K562 (cell line): ENCODE results near the gene RPAP2. TPM values are rescaled to one million over a fixed set of nuclear protein-coding genes. Genes with fewer than 3 reads are reported as not detected.

ENCODE experiments used
- ATAC-seq: fragments of 200-7000 bp; cut with Tn5 transposase; 3 replicates; pipeline ENCODE4 v1.9.1; 2020; ENCODE audit warnings: moderate library complexity
- BruUV-seq: library from RNA; stranded (reverse); fragments of 400-500 nt; replicated peaks from 2 replicates; lab custom pipeline; 2021; lab: Mats Ljungman, UMichigan
- CTCF ChIA-PET: fragments of 300-600 bp; formaldehyde crosslinking; extraction: SDS; loops from one replicate; lab custom pipeline; 2021; ENCODE audit warnings: low intra/inter-chr PET ratio; lab: Yijun Ruan, JAX
- POLR2A ChIA-PET: fragments of 300-600, 350-650 bp; sonication (Branson Sonifier 250); formaldehyde crosslinking; extraction: SDS; loops from one replicate; lab custom pipeline; 2021; ENCODE audit warnings: antibody characterized with exemption, inconsistent platforms; lab: Yijun Ruan, JAX
- DNase-seq, 4 experiments: peaks; one replicate each; pipeline versions ENCODE4 v3.0.0 to v3.0.0-alpha.2; 2011 to 2018; ENCODE audit warnings: low spot score in 3 of 4, mixed read lengths in 3 of 4; ENCODE audit errors: extremely low read depth in 1 of 4
- FAIRE-seq: peaks from 2 replicates; lab custom pipeline; 2011; peaks lifted over from hg19 to GRCh38; lab: Jason Lieb, UNC
- H2AFZ ChIP-seq: 2 replicates; pipeline ENCODE4 v1.6.0; 2011; ENCODE audit warnings: low read depth, low read length, control low read depth, inconsistent platforms
- H3K27ac ChIP-seq: fragments of 200-600 bp; 3 replicates; pipeline ENCODE4 v1.8.0; 2011; ENCODE audit warnings: low read depth, mild to moderate bottlenecking, control low read depth, inconsistent platforms, low read length, moderate library complexity, mixed read lengths; ENCODE audit errors: extremely low read depth
- H3K27me3 ChIP-seq, 2 experiments: fragments of 300-600 bp in 1 of 2; 2 replicates in 1 of 2; 3 replicates in 1 of 2; pipeline versions ENCODE4 v1.6.0 to v1.8.0; 2011; ENCODE audit warnings: inconsistent platforms in 2 of 2, low read length in 2 of 2, mild to moderate bottlenecking in 1 of 2, mixed read lengths in 1 of 2, moderate library complexity in 1 of 2; ENCODE audit not compliant: control insufficient read depth in 2 of 2, insufficient read depth in 2 of 2
- H3K36me3 ChIP-seq: fragments of 300-600 bp; 3 replicates; pipeline ENCODE4 v1.8.0; 2011; ENCODE audit warnings: mild to moderate bottlenecking, low read length, inconsistent platforms; ENCODE audit not compliant: control insufficient read depth, insufficient read depth
- H3K4me1 ChIP-seq, 2 experiments: fragments of 200-600 bp in 1 of 2; replicated peaks in 1 of 2; 2 replicates in 1 of 2; 3 replicates in 1 of 2; pipeline versions ENCODE4 v1.5.1 to v1.8.0; 2011; ENCODE audit warnings: inconsistent platforms in 2 of 2, low read length in 2 of 2, mild to moderate bottlenecking in 1 of 2, mixed read lengths in 1 of 2, moderate library complexity in 1 of 2; ENCODE audit not compliant: control insufficient read depth in 2 of 2, insufficient read depth in 2 of 2
- H3K4me2 ChIP-seq: 2 replicates; pipeline ENCODE4 v1.6.1; 2011; ENCODE audit warnings: low read length, control low read depth, inconsistent platforms, mixed read lengths; ENCODE audit not compliant: insufficient read depth
- H3K4me3 ChIP-seq: fragments of 200-600 bp; sonication (generic), shearing (Covaris generic); 2 replicates; pipeline ENCODE4 v1.5.1; 2016; ENCODE audit warnings: control low read depth, inconsistent platforms
- H3K79me2 ChIP-seq: fragments of 200-600 bp; 3 replicates; pipeline ENCODE4 v1.8.0; 2011; ENCODE audit warnings: low read length, inconsistent platforms; ENCODE audit not compliant: control insufficient read depth, insufficient read depth
- H3K9ac ChIP-seq, 2 experiments: 2 replicates each; pipeline versions ENCODE4 v1.6.0 to v1.6.1; 2011; ENCODE audit warnings: low read depth in 2 of 2, low read length in 2 of 2, control low read depth in 1 of 2, inconsistent platforms in 1 of 2, mild to moderate bottlenecking in 1 of 2, mixed read lengths in 1 of 2; ENCODE audit not compliant: insufficient read depth in 1 of 2
- H3K9me1 ChIP-seq: one replicate; pipeline ENCODE4 v1.6.0; 2011; ENCODE audit warnings: inconsistent platforms, mild to moderate bottlenecking, low read length, moderate library complexity; ENCODE audit not compliant: control insufficient read depth, insufficient read depth
- H3K9me3 ChIP-seq: replicated peaks from 2 replicates; pipeline ENCODE4 v1.5.1; 2011; ENCODE audit warnings: low read depth, low read length, inconsistent platforms; ENCODE audit not compliant: control insufficient read depth, insufficient read depth
- H4K20me1 ChIP-seq: replicated peaks from 2 replicates; pipeline ENCODE4 v1.6.1; 2011; ENCODE audit warnings: low read length, inconsistent platforms, mixed read lengths; ENCODE audit not compliant: control insufficient read depth, insufficient read depth
- CEBPG ChIP-seq, 3 experiments: fragments of 200-800 bp in 1 of 3; sonication (Bioruptor generic) in 1 of 3; sonication (generic) in 1 of 3; formaldehyde crosslinking in 1 of 3; IDR thresholded peaks in 2 of 3; conservative IDR thresholded peaks in 1 of 3; 2 replicates each; pipeline versions ENCODE4 v1.6.1 to v1.8.0; 2016 to 2022; ENCODE audit warnings: missing compliant biosample characterization in 2 of 3, missing genetic modification characterization in 2 of 3, mild to moderate bottlenecking in 1 of 3, missing genetic modification reagents in 1 of 3
- KDM4B ChIP-seq, 2 experiments: fragments of 450-650 bp in 1 of 2; sonication (generic) in 1 of 2; IDR thresholded peaks; 2 replicates each; pipeline ENCODE4 v1.6.1; 2016 to 2017; ENCODE audit warnings: borderline replicate concordance in 2 of 2, antibody characterized with exemption in 1 of 2, low read depth in 1 of 2, mild to moderate bottlenecking in 1 of 2
- MCM5 ChIP-seq: fragments of 450-650 bp; IDR thresholded peaks from 2 replicates; pipeline ENCODE4 v1.6.1; 2016; ENCODE audit warnings: low read depth
- PRPF4 ChIP-seq: fragments of 200-400 bp; formaldehyde crosslinking; IDR thresholded peaks from one replicate; pipeline ENCODE4 v1.6.1; 2017; ENCODE audit warnings: low read length, low read depth, mild to moderate bottlenecking; ENCODE audit not compliant: insufficient read depth, poor library complexity, severe bottlenecking
- RUNX1 ChIP-seq: sonication (generic); IDR thresholded peaks from 2 replicates; pipeline ENCODE4 v1.6.1; 2016; ENCODE audit warnings: antibody characterized with exemption, low read depth
- SIRT6 ChIP-seq: IDR thresholded peaks from one replicate; pipeline ENCODE4 v1.6.1; 2012; ENCODE audit warnings: low read depth, mild to moderate bottlenecking, control low read depth, inconsistent platforms, low read length, moderate library complexity
- SP2 ChIP-seq: IDR thresholded peaks from 2 replicates; pipeline ENCODE4 v1.6.1; 2011; ENCODE audit warnings: mild to moderate bottlenecking, low read depth, low read length, moderate library complexity; ENCODE audit not compliant: poor library complexity, severe bottlenecking; ENCODE audit errors: extremely low read depth
- ZNF76 ChIP-seq: fragments of 250-450 bp; sonication (Bioruptor Pico); IDR thresholded peaks from 2 replicates; pipeline ENCODE4 v1.4.0; 2020; ENCODE audit warnings: mild to moderate bottlenecking, moderate library complexity, borderline replicate concordance
- ZNF764 ChIP-seq: fragments of 250-450 bp; sonication (Bioruptor Pico); IDR thresholded peaks from 2 replicates; pipeline ENCODE4 v1.4.0; 2020; ENCODE audit warnings: low read depth, mild to moderate bottlenecking, moderate library complexity
- ZNF79 ChIP-seq: fragments of 250-450 bp; sonication (Bioruptor Pico); IDR thresholded peaks from 2 replicates; pipeline ENCODE4 v1.4.0; 2020; ENCODE audit warnings: low read depth, mild to moderate bottlenecking, moderate library complexity
- WGBS: fragments of 100-300 bp; shearing (Covaris generic); methylation state at CpG from one replicate; pipeline ENCODE4 v1.1.6; 2016; ENCODE audit warnings: low coverage, mixed read lengths; ENCODE audit not compliant: insufficient coverage; ENCODE audit errors: missing lambda C conversion rate; 5-methylcytosine and 5-hydroxymethylcytosine counted together
- in situ Hi-C: fragments of 300-500 bp; cut with MboI; formaldehyde crosslinking; loops from 4 replicates; pipeline ENCODE4 v1.15.0; 2018; ENCODE audit warnings: inconsistent platforms, mixed read lengths
- intact Hi-C: fragments of 100-400 bp; cut with micrococcal nuclease; formaldehyde crosslinking; loops from 2 replicates; pipeline ENCODE4 v1.14.2; 2022
- polyA plus RNA-seq, 8 experiments: library from polyadenylated mRNA; depleted of rRNA in 4 of 8; stranded (reverse) in 5 of 8; unstranded in 3 of 8; fragments of >200 nt; fragmentation: Nextera tagmentation in 2 of 8; fragmentation: Illumina TruSeq in 1 of 8; extraction: Ambion mirVana in 2 of 8; extraction: Trizol in 1 of 8; gene quantifications; 2 replicates each; pipeline versions ENCODE4 v1.2.1 to v1.2.3, GENCODE V29; 2011 to 2014; ENCODE audit warnings: inconsistent platforms in 1 of 8, missing spikeins in 1 of 8
- total RNA-seq, 7 experiments: library from RNA; depleted of rRNA in 6 of 7; stranded (reverse); fragments of >200 nt in 6 of 7; fragmentation: Illumina TruSeq in 2 of 7; extraction: Trizol in 2 of 7; gene quantifications; 2 replicates each; pipeline versions ENCODE4 v1.2.1 to v1.2.3, GENCODE V29; 2011 to 2021; ENCODE audit warnings: low replicate concordance in 1 of 7
- TF ChIP-seq, protein P1 (sequence below): fragments of 250-450 bp; sonication (Bioruptor Pico); IDR thresholded peaks from 2 replicates; pipeline ENCODE4 v1.5.0; 2020; ENCODE audit warnings: mild to moderate bottlenecking, borderline replicate concordance

RPAP2 gene
- total and polyA plus RNA-seq, 9 of the 15 experiments (the other 6 are each of a cell fraction or from before 2014, with no cell fraction given): 6.2 to 41.7 (median 28.7) TPM

DNA sequence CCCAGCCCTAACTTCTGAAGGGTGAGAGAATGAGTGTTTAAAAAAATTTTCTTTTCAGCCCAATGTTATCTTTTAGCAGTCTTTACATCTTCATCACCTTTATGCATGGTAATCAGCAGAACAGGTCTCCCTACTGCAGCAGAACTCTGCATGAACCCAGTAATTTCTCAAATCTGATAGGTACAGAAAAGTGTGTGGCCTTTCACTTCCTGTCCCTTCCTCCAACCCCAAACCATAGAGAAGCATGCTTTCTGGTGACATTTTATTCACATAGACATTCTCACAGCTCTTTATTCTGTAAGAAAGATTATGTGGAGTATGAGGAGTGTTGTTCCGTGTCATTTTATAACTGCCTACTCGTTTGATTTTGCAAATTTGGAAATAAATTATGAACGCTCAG, 68.6 kb downstream of the RPAP2 start:
- BruUV-seq: no TSS peak
- Histone ChIP-seq H3K9ac (no peak overlapping the region), H4K20me1 (no peaks in the 10 kb centered on the region), H3K4me2 (no peak overlapping the region), H3K27me3 (no peaks in the 10 kb centered on the region), H3K36me3 (peaks cover 6% of the 10 kb centered on the region; the same call in 2 of the 3 replicates), H3K4me3 (no peak overlapping the region), H3K4me1 (no peaks in the 10 kb centered on the region; a peak in 1 of 5 replicates), H3K27ac (no peak overlapping the region), H3K79me2 (no peaks in the 10 kb centered on the region), H3K9me3 (no peaks in the 10 kb centered on the region), H2AFZ (no peak overlapping the region), H3K9me1 (no peaks in the 10 kb centered on the region)
- FAIRE-seq (no peak), DNase-seq (no peak), ATAC-seq (no peak)
- POLR2A ChIA-PET: interaction anchor here (1.4 kb wide), 1 partner anchor 12 kb away, joined by 3 read pairs; no protein-coding TSS in a partner anchor
- intact Hi-C loops (no loop called here), in situ Hi-C loops (no loop called here)
- WGBS: 68% methylated on average over 3 of the region's 3 CpGs
- CTCF ChIA-PET: no interaction called here
- no peak for TF ChIP-seq CEBPG (CRISPR knock-in tag; IDR thresholded peaks at IDR 0.05)
- no peak for TF ChIP-seq CEBPG (tag; conservative IDR thresholded peaks at IDR 0.05 in 1 of 2, IDR thresholded peaks at IDR 0.05 in 1 of 2)
- TF ChIP-seq MCM5: no peak
- TF ChIP-seq PRPF4: no peak
- no peak for TF ChIP-seq ZNF764 (CRISPR knock-in tag)
- TF ChIP-seq, protein P1, sequence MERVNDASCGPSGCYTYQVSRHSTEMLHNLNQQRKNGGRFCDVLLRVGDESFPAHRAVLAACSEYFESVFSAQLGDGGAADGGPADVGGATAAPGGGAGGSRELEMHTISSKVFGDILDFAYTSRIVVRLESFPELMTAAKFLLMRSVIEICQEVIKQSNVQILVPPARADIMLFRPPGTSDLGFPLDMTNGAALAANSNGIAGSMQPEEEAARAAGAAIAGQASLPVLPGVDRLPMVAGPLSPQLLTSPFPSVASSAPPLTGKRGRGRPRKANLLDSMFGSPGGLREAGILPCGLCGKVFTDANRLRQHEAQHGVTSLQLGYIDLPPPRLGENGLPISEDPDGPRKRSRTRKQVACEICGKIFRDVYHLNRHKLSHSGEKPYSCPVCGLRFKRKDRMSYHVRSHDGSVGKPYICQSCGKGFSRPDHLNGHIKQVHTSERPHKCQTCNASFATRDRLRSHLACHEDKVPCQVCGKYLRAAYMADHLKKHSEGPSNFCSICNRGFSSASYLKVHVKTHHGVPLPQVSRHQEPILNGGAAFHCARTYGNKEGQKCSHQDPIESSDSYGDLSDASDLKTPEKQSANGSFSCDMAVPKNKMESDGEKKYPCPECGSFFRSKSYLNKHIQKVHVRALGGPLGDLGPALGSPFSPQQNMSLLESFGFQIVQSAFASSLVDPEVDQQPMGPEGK (CRISPR knock-in tag): no peak
- no peak for TF ChIP-seq SP2
- TF ChIP-seq KDM4B (IDR thresholded peaks at IDR 0.05; ENCODE audit: borderline replicate concordance in 2 of 2, low read depth in 1 of 2): no peak
- TF ChIP-seq ZNF79: no peak
- no peak for TF ChIP-seq ZNF76 (CRISPR knock-in tag)
- TF ChIP-seq SIRT6: no peak
- no peak for TF ChIP-seq RUNX1
- TF ChIP-seq, all 486 proteins: peak for 0
